Ovary (tissue), 3 donors: Measurements from ENCODE around the gene TRIM33.

Source experiments
- POLR2A ChIP-seq: fragments of 450-650 bp; IDR thresholded peaks from one replicate; pipeline ENCODE4 v1.6.1; 2017; ENCODE audit warnings: antibody characterized with exemption, mild to moderate bottlenecking, moderate library complexity
- TF ChIP-seq, protein P1 (sequence below), 3 donors: fragments of 450-650 bp in 2 of 3; fragments of 200-600 bp in 1 of 3; IDR thresholded peaks; one replicate each; pipeline versions ENCODE4 v1.5.1 to v1.8.0; 2016 to 2022; ENCODE audit warnings: antibody characterized with exemption in 3 of 3, mild to moderate bottlenecking in 1 of 3
- donor health status: DM: no; HTN: no; CAD: no.

DNA sequence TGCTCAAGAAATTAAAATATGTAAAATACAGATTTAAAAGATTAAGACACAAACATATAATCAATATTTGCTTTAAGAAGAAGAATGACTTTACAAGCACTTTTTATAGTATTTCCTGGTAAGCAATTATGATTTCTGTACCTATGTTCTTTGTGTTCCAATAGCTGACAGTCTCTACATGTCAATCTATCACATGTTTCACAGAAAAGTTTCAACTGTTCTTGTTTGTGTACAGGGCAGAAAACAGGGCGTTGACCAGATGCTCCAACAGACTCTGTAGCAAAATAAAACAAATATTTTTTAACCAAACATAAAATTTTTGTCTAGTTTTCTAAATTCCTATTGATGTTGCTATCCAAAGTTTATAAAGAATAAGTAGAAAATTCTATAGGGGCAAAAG lies 48.0 kb downstream of the TRIM33 start:
- TF ChIP-seq, protein P1, sequence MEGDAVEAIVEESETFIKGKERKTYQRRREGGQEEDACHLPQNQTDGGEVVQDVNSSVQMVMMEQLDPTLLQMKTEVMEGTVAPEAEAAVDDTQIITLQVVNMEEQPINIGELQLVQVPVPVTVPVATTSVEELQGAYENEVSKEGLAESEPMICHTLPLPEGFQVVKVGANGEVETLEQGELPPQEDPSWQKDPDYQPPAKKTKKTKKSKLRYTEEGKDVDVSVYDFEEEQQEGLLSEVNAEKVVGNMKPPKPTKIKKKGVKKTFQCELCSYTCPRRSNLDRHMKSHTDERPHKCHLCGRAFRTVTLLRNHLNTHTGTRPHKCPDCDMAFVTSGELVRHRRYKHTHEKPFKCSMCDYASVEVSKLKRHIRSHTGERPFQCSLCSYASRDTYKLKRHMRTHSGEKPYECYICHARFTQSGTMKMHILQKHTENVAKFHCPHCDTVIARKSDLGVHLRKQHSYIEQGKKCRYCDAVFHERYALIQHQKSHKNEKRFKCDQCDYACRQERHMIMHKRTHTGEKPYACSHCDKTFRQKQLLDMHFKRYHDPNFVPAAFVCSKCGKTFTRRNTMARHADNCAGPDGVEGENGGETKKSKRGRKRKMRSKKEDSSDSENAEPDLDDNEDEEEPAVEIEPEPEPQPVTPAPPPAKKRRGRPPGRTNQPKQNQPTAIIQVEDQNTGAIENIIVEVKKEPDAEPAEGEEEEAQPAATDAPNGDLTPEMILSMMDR (IDR thresholded peaks at IDR 0.05) = no peak
- no peak for TF ChIP-seq POLR2A
